HepG2 (cell line): ENCODE measurements around the gene NOTO. TPM values are rescaled to one million over a fixed set of nuclear protein-coding genes. Genes with fewer than 3 reads are reported as not detected.
A peak's percentile ranks its signal among the peaks of the same experiment; 100 is the strongest.

Source experiments
- ARNT2 ChIP-seq: sonication (generic); formaldehyde crosslinking; IDR thresholded peaks from 2 replicates; pipeline ENCODE4 v1.8.0; 2022; ENCODE audit warnings: mild to moderate bottlenecking, low read depth, missing genetic modification reagents, moderate library complexity
- MED13 ChIP-seq: sonication (generic); formaldehyde crosslinking; IDR thresholded peaks from 2 replicates; pipeline ENCODE4 v1.5.0; 2020; ENCODE audit warnings: missing genetic modification reagents
- NONO ChIP-seq, 2 experiments: fragments of 450-650 bp in 1 of 2; sonication (generic) in 1 of 2; formaldehyde crosslinking in 1 of 2; IDR thresholded peaks in 1 of 2; conservative IDR thresholded peaks in 1 of 2; 2 replicates each; pipeline versions ENCODE4 v1.6.1 to v1.8.0; 2017 to 2022; ENCODE audit warnings: mild to moderate bottlenecking in 1 of 2, missing genetic modification reagents in 1 of 2, moderate library complexity in 1 of 2
- PPARG ChIP-seq: conservative IDR thresholded peaks from 2 replicates; pipeline ENCODE4 v1.6.1; 2016; ENCODE audit warnings: missing biosample characterization, missing genetic modification reagents
- SNAI1 ChIP-seq: sonication (generic); formaldehyde crosslinking; IDR thresholded peaks from 2 replicates; pipeline ENCODE4 v1.5.0; 2020; ENCODE audit warnings: mild to moderate bottlenecking, missing genetic modification reagents, borderline replicate concordance
- SRY ChIP-seq: sonication (generic); formaldehyde crosslinking; IDR thresholded peaks from 2 replicates; pipeline ENCODE4 v1.8.0; 2022; ENCODE audit warnings: mild to moderate bottlenecking, missing genetic modification reagents
- YEATS2 ChIP-seq: sonication (generic); formaldehyde crosslinking; IDR thresholded peaks from 2 replicates; pipeline ENCODE4 v1.4.0; 2020; ENCODE audit warnings: missing genetic modification reagents, borderline replicate concordance
- ZMYM2 ChIP-seq: sonication (generic); formaldehyde crosslinking; IDR thresholded peaks from 2 replicates; pipeline ENCODE4 v1.8.0; 2022; ENCODE audit warnings: mild to moderate bottlenecking, missing genetic modification reagents
- ZNF333 ChIP-seq: sonication (generic); formaldehyde crosslinking; IDR thresholded peaks from 2 replicates; pipeline ENCODE4 v1.4.0; 2020; ENCODE audit warnings: mild to moderate bottlenecking, missing genetic modification reagents, borderline replicate concordance
- ZNF382 ChIP-seq: sonication (generic); formaldehyde crosslinking; IDR thresholded peaks from 2 replicates; pipeline ENCODE4 v1.5.0; 2020; ENCODE audit warnings: missing genetic modification reagents, mild to moderate bottlenecking, borderline replicate concordance
- ZNF704 ChIP-seq: sonication (generic); formaldehyde crosslinking; IDR thresholded peaks from 2 replicates; pipeline ENCODE4 v1.8.1; 2023; ENCODE audit warnings: mild to moderate bottlenecking, inconsistent platforms, moderate library complexity, missing genetic modification reagents, borderline replicate concordance
- ZNF737 ChIP-seq: sonication (generic); formaldehyde crosslinking; IDR thresholded peaks from 2 replicates; pipeline ENCODE4 v1.5.0; 2020; ENCODE audit warnings: missing genetic modification reagents, mild to moderate bottlenecking, borderline replicate concordance
- ZNF784 ChIP-seq: sonication (generic); formaldehyde crosslinking; IDR thresholded peaks from 2 replicates; pipeline ENCODE4 v1.5.1; 2020; ENCODE audit warnings: missing genetic modification reagents, mild to moderate bottlenecking, borderline replicate concordance
- polyA plus RNA-seq, 8 experiments: library from polyadenylated mRNA; depleted of rRNA in 3 of 8; stranded (reverse) in 7 of 8; unstranded in 1 of 8; fragments of >200 nt; fragmentation: Illumina TruSeq in 4 of 8; extraction: Trizol in 4 of 8; gene quantifications; 2 replicates each; pipeline versions ENCODE4 v1.2.1 to v1.2.3, GENCODE V29; 2011 to 2016; ENCODE audit warnings: low read depth in 4 of 8, missing spikeins in 1 of 8, mixed read lengths in 1 of 8; ENCODE audit not compliant: insufficient read depth in 1 of 8
- total RNA-seq, 5 experiments: library from RNA; depleted of rRNA; stranded (reverse); fragments of >200 nt; fragmentation: Illumina TruSeq; extraction: Trizol; gene quantifications; 2 replicates each; pipeline ENCODE4 v1.2.3, GENCODE V29; 2016; ENCODE audit warnings: low read depth in 1 of 5
- TF ChIP-seq, protein P1 (sequence below): sonication (generic); formaldehyde crosslinking; IDR thresholded peaks from 2 replicates; pipeline ENCODE4 v1.5.1; 2020; ENCODE audit warnings: mild to moderate bottlenecking, missing genetic modification reagents, moderate library complexity
- TF ChIP-seq, protein P2 (sequence below): sonication (generic); formaldehyde crosslinking; IDR thresholded peaks from 2 replicates; pipeline ENCODE4 v1.8.1; 2023; ENCODE audit warnings: missing genetic modification reagents, mild to moderate bottlenecking, borderline replicate concordance
- TF ChIP-seq, protein P3 (sequence below): IDR thresholded peaks from 2 replicates; pipeline ENCODE4 v1.6.1; 2016; ENCODE audit warnings: missing genetic modification reagents, missing compliant biosample characterization
- TF ChIP-seq, protein P4 (sequence below): sonication (generic); formaldehyde crosslinking; conservative IDR thresholded peaks from 2 replicates; pipeline ENCODE4 v1.5.0; 2020; ENCODE audit warnings: missing genetic modification reagents
- TF ChIP-seq, protein P5 (sequence below): sonication (generic); formaldehyde crosslinking; IDR thresholded peaks from 2 replicates; pipeline ENCODE4 v1.4.0; 2020; ENCODE audit warnings: missing genetic modification reagents, borderline replicate concordance

Gene NOTO
- total and polyA plus RNA-seq, 2 of the 13 experiments (the other 11 are each of a cell fraction or from before 2014, with no cell fraction given) = not detected

DNA sequence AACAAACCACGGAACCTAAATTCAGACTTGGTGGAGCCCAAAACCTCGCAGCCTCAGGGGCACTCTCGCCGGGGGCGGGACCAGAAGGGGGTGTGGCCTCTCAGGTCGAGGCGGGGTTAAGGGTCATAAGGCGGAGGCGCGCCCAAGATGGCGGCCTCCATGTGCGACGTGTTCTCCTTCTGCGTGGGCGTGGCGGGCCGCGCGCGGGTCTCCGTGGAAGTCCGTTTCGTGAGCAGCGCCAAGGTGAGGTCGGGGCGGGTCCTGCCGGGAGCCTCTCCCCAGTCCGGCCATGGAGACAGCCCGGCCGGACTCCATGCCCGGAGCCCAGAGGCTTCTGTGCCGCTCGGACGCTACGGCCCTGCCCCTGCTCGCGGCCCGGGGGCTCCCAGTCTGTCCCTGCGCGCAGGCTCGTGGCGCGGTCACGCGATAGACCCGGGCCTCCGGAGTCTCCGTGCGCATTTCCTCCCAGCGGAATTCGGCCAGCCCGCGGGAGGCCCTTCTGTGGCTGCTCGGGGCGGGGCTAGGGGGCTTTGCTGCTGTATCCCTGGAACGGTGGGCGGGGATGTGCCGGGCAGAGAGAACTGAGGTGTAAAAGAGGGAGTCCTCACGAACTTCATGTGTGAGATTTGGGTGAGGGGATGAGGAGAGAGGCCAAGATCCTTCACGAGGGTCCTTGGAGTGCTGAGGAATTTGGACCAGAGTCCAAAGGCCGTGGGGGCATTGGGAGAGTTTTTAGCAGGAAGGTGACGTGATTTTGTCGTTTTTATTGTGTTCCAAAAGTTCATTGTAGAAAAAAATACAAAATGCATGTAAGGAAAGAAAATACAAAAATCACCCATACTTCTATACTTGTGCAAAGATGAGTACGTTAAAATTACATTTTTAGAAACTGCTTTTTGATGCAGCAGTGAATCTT lies 12.0 kb downstream of the NOTO start, which contains the start of gene SMYD5 (continued):
- 0 out of 2 replicates have a peak, but pooled peaks have one; percentile 21 for TF ChIP-seq ZNF784
- TF ChIP-seq PPARG (CRISPR knock-in tag) = no peak; the same call in 1 of the 2 replicates
- TF ChIP-seq, protein P1, sequence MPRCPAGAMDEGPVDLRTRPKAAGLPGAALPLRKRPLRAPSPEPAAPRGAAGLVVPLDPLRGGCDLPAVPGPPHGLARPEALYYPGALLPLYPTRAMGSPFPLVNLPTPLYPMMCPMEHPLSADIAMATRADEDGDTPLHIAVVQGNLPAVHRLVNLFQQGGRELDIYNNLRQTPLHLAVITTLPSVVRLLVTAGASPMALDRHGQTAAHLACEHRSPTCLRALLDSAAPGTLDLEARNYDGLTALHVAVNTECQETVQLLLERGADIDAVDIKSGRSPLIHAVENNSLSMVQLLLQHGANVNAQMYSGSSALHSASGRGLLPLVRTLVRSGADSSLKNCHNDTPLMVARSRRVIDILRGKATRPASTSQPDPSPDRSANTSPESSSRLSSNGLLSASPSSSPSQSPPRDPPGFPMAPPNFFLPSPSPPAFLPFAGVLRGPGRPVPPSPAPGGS (CRISPR knock-in tag) = peak; percentile 72; the same call in 1 of the 2 replicates
- no peak for TF ChIP-seq NONO (IDR thresholded peaks at IDR 0.05)
- TF ChIP-seq NONO (CRISPR knock-in tag; conservative IDR thresholded peaks at IDR 0.05) = peak; percentile 76
- TF ChIP-seq, protein P2, sequence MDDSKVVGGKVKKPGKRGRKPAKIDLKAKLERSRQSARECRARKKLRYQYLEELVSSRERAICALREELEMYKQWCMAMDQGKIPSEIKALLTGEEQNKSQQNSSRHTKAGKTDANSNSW = peak; percentile 44; the same call in 1 of the 2 replicates
- peak; percentile 80 for TF ChIP-seq SRY (CRISPR knock-in tag)
- TF ChIP-seq, protein P3, sequence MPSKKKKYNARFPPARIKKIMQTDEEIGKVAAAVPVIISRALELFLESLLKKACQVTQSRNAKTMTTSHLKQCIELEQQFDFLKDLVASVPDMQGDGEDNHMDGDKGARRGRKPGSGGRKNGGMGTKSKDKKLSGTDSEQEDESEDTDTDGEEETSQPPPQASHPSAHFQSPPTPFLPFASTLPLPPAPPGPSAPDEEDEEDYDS (CRISPR knock-in tag) = peak; percentile 84
- peak; percentile 99 for TF ChIP-seq ZNF333
- TF ChIP-seq YEATS2 (CRISPR knock-in tag) = 0 out of 2 replicates have a peak, but pooled peaks have one; percentile 37
- TF ChIP-seq ZMYM2 = no peak
- no peak for TF ChIP-seq ZNF737 (CRISPR knock-in tag)
- TF ChIP-seq ARNT2 (CRISPR knock-in tag) = peak; percentile 96
- TF ChIP-seq MED13 = peak; percentile 71; the same call in 1 of the 2 replicates
- TF ChIP-seq, protein P4, sequence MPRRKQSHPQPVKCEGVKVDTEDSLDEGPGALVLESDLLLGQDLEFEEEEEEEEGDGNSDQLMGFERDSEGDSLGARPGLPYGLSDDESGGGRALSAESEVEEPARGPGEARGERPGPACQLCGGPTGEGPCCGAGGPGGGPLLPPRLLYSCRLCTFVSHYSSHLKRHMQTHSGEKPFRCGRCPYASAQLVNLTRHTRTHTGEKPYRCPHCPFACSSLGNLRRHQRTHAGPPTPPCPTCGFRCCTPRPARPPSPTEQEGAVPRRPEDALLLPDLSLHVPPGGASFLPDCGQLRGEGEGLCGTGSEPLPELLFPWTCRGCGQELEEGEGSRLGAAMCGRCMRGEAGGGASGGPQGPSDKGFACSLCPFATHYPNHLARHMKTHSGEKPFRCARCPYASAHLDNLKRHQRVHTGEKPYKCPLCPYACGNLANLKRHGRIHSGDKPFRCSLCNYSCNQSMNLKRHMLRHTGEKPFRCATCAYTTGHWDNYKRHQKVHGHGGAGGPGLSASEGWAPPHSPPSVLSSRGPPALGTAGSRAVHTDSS (CRISPR knock-in tag) = no peak
- TF ChIP-seq ZNF704 (CRISPR knock-in tag) = peak; percentile 93; the same call in 1 of the 2 replicates
- TF ChIP-seq, protein P5, sequence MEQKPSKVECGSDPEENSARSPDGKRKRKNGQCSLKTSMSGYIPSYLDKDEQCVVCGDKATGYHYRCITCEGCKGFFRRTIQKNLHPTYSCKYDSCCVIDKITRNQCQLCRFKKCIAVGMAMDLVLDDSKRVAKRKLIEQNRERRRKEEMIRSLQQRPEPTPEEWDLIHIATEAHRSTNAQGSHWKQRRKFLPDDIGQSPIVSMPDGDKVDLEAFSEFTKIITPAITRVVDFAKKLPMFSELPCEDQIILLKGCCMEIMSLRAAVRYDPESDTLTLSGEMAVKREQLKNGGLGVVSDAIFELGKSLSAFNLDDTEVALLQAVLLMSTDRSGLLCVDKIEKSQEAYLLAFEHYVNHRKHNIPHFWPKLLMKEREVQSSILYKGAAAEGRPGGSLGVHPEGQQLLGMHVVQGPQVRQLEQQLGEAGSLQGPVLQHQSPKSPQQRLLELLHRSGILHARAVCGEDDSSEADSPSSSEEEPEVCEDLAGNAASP (CRISPR knock-in tag) = peak; percentile 24; the same call in 1 of the 2 replicates
- TF ChIP-seq SNAI1 (CRISPR knock-in tag) = 0 out of 2 replicates have a peak, but pooled peaks have one; percentile 60
- no peak for TF ChIP-seq ZNF382 (CRISPR knock-in tag)
